SKM-1 treated with dmso at 0.1 percent for 144 hours (cell line): ENCODE data around the gene ZNF276.
"Not testable (repeated sequence)": the region's sequence is repeated elsewhere in the genome, so short reads cannot be mapped to it uniquely, and the experiment has no call there.

Experiments used
- DNase-seq: peaks from one replicate; lab custom pipeline; 2025; ENCODE audit not compliant: unreplicated experiment; lab: John Stamatoyannopoulos, UW

Gene ZNF276

DNA sequence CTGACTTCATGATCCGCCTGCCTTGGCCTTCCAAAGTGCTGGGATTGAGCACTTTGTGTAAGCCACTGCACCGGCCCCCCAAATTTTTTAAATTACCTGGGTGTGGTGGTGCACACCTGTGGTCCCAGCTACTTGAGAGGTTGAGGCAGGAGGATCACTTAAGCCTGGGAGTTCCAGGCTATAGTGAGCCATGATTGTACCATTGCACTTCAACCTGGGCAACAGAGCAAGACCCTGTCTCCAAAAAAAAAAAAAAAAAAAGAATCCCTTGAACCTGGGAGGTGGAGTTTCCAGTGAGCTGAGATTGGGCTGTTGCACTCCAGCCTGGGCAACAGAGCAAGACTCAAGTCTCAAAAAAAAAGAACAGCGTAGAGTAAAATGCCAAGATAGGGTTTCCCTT, 15.2 kb downstream of the ZNF276 start:
- DNase-seq, result no peak

DNA sequence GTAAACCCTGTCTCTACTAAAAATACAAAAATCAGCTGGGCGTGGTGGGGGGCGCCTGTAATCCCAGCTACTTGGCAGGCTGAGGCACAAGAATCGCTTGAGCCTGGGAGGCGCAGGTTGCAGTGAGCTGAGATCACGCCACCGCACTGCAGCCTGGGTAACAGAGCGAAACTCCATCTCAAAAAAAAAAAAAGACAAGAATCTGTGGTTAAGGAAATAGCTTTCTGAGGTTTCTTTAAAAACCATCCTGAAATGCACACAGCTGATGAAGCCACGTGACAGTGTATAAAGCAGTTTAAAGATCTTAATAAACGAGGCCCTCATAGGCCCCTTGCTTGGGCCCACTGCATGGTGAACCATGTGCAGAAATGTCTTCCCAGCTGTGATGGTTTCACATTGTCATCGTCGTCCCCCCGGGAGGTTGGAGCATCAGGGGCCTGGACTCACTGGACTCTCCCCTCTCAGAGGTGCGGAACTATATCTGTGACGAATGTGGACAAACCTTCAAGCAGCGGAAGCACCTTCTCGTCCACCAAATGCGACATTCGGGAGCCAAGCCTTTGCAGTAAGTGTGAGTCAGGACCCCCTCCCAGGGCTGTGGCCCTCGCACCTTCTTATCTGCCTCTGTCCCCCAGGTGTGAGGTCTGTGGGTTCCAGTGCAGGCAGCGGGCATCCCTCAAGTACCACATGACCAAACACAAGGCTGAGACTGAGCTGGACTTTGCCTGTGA, 16.2 kb downstream of the ZNF276 start:
- DNase-seq, result no peak

DNA sequence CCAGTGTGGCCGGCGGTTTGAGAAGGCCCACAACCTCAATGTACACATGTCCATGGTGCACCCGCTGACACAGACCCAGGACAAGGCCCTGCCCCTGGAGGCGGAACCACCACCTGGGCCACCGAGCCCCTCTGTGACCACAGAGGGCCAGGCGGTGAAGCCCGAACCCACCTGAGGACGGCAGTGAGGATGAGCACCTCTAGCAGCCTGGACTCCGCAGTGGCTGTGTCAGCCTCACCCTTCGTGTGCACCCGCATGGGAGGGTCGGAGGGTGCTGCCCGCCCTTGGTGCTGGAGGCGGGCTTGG, 16.7 kb downstream of the ZNF276 start:
- DNase-seq, result no peak

DNA sequence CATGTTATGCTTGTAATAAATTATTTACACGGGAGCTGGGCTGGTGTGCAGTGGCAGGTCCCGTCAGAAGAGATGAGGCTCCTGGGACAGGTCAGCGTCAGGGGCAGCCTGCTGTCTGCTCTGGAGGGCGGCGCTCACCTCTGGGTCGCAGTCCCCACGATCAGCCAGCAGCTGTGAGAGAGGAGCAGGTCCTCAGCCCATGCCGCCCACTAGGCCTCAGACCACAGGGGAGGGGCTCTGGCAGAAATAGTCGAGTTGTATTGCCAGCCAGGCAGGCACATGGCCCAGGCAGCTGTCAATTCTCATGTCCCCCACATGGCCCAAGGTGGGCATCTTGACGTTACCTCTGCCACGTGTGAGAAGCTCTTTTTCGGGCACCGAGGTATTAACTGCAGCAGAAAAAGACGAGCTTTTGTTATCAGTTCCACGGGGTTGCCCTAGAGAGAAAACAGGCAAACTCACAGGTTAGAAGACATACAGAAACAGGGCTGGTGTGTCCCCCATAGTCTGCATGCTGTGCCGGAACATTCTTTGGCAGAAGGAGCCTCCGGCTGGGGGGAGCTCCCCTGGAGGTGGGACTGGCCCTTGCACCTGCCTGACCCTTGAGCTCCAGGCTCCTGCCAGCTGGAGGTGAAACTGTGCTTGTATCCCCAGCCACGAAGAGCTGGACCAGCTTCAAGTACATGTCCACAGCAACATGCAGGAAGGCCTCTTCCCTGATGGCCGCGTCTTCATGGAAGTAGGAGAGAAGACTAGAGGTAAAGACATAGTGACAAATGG, 17.4 kb downstream of the ZNF276 start:
- DNase-seq, result no peak

DNA sequence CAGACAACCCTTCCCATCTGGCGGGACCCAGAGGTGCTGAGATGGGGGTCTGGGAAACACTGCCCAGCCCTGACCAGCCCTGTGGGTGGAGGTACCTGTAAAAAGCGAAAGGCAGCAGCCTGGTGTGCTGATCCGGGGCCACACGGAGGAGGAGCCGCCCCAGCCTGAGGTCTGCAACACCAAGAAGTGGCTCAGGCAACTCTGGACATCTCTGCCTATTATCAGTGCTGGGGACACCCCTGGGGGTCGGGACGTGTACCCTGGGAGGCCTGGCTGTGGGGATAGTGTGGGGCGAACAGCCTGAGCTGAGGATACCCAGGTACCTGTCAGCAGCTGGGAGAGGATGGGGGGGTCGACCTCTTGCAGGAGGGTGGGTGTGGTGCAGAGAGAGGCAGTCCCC, 18.0 kb downstream of the ZNF276 start:
- DNase-seq, result no peak

DNA sequence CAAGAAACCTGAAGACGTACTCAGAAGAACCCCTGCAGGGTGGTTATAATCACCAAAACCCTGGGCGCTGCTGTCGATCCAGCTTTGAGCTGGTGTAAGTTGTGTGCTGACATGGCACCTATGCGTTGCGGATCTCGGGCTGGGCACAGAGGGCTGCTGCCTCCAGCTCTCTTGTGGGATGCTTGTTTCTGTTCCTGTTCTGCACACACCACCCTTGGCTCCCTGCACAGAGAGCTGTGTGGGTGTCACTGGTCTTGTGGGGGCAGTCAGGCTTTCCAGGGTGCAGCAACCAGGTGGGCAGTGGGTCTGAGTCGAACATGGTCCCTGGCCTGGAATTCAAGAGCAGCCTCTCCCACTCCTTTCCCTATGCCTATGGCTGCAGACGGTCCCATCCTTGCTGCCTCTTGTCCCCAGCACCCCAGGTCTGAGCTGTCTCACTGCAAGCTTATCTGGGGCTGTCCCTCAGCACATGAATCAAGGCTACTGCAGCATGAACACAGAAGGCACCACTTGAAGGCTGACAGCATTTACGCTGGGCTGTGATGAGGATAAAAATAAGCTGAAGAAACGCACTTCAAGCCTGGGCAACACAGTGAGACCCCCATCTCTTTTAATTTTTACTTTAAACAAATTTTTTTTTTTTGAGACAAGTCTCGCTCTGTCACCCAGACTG, 20.1 kb downstream of the ZNF276 start:
- DNase-seq, result no peak

DNA sequence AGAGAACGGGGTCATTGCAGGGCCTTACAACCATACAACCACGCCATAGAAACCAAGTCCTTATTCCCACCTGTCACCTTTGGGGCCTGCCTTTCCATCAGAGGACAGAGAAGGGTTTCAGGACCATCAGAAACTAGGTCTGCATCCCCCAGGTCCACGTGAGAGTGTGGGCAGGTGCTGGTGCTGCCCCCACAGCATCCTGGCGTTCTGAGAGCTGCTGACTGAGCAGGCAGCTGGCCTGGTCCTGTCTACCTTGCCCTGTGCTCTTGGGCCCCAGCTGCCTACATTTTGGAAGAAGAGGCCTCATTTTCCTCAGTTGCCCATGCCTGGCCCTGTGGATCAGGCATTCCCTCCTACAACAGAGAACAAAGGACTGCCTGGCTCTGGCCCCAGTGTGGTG, 21.6 kb downstream of the ZNF276 start:
- no peak for DNase-seq

DNA sequence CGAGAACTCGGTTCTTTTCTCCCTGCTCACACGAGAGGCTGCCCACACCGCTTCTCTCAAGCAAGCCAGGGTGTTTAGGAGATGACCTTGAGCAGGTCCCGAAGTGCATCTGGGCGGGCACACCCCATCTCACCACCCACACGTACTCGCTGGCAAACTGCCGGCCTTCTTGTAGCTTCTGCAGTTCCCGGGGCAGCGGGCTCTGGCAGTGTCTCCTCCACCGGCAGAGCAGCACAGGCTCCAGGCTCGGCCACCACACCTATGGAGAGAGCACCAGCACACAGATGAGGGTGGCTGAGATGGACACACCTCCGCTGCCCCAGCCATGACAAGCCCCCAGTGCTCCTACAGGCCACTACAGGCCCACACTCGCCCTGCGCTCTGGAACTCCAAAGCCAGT, 23.5 kb downstream of the ZNF276 start:
- no peak for DNase-seq

DNA sequence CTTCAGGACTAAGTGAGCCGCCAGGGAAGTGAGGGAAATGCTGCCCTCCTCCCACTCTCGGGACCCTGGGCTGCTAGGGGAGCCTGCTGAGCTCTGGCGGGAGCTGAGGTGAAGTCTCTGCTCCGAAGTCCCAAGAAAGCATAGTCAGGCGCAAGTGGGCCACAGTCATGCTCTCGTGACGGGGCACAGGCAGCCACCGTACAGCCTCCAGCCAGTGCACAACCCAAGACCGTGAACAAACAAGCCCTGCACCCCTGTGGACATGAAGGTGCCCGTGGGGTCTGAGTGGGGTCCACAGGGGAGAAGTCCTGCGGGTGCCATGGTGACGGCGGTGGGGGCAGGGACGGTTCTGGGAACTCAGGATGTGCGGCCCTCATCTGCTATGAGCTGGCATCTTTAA, 24.7 kb downstream of the ZNF276 start:
- DNase-seq, result no peak

DNA sequence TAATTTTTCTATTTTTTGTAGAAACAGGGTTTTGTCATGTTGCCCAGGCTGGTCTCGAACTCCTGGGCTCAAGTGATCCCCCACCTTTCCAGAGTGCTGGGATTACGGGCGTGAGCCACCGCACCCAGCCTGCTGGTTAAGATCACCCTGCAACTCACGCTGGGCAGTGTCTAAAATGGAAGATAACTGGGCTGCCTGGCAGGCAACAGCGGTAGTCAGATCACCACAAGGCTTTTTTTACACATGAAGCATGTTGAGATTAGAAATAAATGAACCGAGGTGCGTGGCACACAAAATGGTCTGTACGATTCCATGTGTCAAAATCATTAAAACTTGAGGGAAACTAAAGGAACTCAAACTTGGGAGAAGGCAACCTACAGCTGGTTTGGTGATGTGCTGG, 26.7 kb downstream of the ZNF276 start:
- no peak for DNase-seq

DNA sequence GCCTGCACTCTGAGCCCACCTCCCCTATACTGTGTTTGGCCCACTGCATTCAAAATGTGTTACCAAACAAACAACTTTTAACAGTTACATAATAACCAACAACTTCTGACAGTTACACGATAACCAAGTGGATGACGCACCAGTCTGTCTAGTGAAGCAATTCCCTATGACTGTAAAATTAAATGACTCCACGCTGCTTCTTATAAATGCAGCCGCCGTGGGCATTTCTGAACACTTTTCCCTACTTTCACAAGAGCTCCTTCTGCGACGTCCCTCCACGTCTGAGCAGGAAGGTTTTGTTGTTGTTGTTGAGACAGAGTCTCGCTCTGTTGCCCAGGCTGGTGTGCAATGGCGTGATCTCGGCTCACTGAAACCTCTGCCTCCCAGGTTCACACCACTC, 27.6 kb downstream of the ZNF276 start:
- DNase-seq, result no peak

DNA sequence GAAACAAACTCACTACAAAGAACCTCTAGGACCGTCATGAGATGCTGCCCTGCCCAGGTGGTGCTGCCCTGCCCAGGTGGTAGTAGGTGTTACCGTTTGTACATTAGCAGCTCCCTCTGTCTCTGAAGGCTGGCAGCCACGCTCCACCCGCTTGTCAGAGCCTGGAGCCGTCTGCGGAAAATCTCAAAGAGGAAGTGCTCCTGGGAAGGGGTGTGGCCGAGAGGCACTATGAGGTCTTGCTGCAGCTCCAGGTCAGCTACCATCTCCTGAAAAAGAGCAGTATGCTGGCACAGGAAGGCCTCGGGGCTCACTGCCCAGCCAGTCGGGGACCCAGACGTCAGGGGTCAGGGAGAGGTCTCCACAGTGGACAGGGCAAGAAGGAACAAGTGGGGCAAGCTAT, 28.3 kb downstream of the ZNF276 start:
- peak; percentile 29 for DNase-seq

DNA sequence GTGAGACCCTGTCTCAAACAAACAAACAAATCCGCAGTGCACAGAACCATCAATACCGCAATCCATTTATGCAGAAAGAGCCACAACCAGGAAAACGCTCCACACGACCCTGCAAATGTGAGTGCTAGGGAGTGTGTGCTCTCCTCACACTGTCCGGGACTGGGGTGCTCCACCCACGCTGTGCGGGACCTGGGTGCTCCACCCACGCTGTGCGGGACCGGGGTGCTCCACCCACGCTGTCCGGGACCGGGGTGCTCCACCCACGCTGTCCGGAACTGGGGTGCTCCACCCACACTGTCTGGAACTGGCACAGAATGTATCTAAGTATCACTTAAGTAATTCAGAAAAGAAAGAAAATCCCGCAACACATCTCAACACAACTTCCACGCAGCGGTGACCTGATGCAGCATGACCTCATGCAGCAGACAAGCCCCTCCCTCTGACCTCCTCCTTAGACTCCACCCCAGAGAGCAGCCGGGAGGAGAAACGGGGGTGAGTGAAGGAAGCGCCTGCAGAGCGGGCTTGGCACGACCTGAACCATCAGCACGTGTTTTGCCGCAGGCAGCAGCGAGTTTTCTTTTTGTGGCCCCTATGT, 38.5 kb downstream of the ZNF276 start:
- no peak for DNase-seq

DNA sequence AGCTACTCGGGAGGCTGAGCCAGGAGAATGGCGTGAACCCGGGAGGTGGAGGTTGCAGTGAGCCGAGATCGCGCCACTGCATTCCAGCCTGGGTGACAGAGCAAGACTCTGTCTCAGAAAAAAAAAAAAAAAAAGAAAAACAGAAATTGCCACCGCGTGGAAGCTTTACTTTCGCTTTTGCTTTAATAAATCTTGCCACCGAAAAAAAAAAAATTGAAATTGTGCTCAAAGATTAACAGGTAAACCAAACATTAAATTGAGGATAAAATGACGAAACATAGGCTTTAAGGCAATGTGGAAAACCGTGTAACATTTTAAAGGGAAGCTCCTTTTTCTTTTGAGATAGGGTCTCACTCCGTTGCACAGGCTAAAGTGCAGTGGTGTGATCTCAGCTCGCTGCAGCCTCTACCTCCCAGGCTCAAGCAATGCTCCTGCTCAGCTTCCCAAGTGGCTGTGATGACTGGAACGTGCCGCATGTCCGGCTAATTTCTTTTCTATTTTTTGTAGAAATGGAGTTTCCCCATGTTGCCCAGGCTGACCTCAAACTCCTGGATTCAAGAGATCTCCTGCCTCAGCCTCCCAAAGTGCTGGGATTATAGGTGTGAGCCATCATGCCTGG, 40.1 kb downstream of the ZNF276 start:
- no peak for DNase-seq

DNA sequence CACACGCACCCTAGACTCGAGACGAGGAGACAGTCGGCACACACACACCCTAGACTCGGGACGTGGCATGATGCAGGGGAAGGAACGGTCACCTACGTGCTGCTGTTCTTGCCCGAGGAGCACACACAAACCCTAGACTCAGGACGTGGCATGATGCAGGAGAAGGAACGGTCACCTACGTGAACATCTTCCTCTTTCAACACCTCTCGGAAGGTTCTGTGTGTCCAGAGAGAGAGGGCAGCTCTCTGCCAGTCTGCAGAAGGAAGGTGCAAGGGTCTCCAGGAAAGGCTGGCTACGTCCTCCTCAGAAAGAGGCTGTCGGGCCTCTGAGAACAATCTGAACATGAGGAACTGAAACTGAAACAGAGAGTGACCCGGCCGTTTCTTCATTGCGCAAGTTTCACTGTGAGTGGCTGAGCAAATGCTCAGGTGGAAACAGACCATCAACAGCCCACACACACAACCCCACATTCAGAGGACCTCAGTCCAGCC, 43.4 kb downstream of the ZNF276 start:
- DNase-seq, result peak; percentile 94

DNA sequence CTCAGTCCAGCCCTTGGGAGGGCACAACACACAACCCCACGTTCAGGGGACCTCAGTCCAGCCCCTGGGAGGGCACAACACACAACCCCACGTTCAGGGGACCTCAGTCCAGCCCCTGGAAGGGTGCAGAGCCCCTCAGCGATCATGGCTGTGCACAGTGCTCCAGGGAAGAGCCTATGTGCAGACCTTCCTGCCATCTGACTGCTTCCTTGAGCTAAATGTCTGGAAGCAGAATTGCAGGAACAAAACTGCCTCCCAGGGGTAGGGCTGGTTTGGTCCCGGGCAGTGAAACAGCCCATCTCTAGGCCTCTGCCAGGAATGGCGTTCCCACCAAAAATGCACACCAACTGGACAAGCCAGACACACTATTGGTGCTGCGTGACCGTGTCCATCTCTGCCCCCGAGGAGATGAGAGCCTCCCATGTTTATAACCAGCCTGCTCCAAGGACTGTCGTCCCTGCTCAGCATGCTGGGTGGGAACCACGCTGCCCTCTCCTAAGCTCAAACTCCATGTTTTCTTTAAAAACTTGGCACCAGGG, 44.0 kb downstream of the ZNF276 start:
- DNase-seq, result no peak

DNA sequence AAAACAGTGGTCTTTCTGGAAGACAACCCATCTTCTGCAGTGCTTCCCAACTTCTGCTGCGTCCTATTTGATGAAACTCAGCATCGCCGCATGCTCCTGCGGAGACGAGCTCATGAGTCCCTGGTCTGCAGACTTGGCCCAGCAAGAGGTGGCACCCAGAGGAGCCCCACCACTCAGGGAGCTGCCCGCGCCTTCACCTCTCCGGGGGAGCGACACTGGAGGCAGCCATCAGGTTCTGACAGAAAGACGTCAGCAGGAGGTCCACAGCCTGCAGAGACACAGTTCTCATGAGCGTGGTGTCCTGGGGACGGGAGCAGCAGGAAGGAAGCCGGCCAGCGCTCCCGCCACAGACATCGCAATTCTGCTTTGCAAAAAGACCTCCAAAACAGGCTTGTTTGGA, 49.0 kb downstream of the ZNF276 start:
- no peak for DNase-seq

DNA sequence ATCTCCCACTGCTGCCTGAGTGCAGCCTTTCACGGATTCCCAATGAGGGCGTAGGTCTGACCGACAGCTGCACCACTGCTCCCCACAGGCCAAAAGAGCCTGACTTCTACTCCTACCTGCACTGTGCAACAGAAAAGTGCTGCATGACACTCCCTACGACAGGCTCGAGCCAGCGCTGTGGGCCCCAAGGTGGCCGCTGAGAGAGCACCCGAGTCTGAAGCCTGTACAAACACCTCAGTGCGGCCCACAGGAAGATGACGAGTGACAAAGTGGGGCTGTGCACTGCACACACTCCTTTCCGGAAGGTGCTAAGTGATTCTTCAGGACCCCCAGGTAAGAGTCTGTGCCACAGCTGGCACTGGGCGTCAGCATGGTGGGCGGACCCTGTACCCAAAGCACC, 53.9 kb downstream of the ZNF276 start:
- DNase-seq, result no peak

DNA sequence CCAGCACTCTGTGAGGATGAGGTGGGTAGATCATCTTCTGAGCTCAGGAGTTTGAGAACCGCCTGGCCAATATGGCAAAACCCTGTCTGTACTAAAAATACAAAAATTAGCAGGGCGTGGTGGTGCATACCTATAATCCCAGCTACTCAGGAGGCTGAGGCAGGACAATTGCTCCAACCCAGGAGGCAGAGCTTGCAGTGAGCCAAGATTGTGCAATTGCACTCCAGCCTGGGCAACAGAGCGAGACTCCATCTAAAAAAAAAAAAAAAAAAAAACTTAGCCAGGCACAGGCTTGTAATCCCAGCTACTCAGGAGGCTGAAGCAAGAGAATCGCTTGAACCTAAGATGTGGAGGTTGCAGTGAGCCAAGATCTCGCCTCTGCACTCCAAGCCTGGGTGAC, 56.9 kb downstream of the ZNF276 start:
- DNase-seq, result not testable (repeated sequence)

DNA sequence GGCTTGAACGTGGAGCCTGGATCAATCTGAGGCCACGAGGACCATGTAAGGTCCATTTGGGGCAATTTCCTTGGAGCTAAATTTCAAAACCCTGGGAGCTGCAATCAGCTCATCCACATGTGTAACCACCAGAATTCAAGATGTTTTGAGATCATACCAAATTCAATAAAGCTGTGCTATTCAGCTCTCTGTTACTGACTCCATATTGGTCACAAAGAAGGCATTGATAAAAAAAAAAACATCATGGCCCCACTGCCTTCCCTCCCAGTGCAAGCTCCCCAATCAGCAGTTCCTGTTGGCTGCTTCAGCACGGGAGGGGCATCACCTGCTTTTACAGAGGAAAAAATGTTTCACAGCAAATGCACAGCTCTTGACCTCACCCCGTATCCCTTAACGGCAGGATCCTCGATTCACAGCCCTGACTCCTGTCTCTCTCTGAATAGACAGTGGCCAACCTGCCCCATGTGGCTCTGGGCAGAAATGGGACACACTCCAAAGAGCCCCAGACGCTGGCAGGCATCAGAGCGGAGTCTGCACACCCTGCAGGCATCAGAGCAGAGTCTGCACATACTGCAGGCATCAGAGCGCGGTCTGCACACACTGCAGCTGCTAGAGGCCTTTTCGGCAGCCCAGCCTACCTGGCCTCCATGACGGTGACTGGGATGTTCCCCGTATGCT, 58.0 kb downstream of the ZNF276 start:
- no peak for DNase-seq

DNA sequence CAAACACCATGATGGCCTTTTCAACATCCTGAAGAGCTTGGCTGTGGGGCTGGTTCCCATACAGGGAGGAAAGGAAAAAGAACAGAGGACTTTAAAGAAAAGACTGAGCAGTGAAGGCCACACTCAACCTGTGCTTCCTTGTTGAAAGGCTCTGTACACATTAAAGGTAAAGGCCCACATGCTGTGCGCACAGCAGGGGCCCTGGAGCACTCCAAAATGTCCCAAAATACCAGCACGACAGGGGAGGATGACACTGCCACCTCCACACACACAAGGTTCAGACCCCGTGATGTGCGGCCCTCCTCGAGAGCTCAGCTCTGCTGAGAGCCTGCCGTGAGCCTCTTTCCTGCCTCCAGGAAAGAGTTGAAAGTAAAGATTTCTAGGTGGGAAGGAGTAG, 58.6 kb downstream of the ZNF276 start:
- no peak for DNase-seq
